ENCODE results near the gene ALDH1A2.

DNA sequence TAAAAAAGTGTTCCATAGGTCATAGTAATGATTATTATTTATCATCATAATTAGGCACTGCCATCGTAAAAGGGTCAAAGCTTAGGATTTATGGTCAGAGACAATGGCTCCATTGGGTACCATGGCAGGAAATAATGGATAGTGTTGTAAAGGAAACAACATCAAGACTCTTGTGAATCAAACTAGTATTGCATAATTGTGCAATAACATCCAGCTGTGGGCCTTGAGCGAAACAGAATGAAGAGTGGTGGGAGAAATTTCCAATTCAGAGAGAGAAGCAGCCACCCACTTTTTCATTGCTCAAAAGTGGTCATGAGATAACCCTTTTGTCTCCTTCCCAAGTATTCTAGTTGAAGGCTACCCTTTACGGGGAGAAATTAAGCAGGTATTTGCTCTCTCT lies 61.7 kb downstream of the ALDH1A2 start:
- TF ChIP-seq, protein P1, sequence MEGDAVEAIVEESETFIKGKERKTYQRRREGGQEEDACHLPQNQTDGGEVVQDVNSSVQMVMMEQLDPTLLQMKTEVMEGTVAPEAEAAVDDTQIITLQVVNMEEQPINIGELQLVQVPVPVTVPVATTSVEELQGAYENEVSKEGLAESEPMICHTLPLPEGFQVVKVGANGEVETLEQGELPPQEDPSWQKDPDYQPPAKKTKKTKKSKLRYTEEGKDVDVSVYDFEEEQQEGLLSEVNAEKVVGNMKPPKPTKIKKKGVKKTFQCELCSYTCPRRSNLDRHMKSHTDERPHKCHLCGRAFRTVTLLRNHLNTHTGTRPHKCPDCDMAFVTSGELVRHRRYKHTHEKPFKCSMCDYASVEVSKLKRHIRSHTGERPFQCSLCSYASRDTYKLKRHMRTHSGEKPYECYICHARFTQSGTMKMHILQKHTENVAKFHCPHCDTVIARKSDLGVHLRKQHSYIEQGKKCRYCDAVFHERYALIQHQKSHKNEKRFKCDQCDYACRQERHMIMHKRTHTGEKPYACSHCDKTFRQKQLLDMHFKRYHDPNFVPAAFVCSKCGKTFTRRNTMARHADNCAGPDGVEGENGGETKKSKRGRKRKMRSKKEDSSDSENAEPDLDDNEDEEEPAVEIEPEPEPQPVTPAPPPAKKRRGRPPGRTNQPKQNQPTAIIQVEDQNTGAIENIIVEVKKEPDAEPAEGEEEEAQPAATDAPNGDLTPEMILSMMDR (IDR thresholded peaks at IDR 0.05), result no peak
- TF ChIP-seq POLR2A (IDR thresholded peaks at IDR 0.05), result no peak

Measured in tibial nerve (tissue), 3 donors.